HEK293 (cell line): ENCODE measurements around the gene NXN.
A peak's percentile ranks its signal among the peaks of the same experiment; 100 is the strongest.

Experiments
- FEZF1 ChIP-seq: fragments of 450-650 bp; formaldehyde crosslinking; IDR thresholded peaks from 2 replicates; pipeline ENCODE4 v1.5.1; 2016; ENCODE audit warnings: missing biosample characterization, missing genetic modification characterization
- GFI1B ChIP-seq: fragments of 450-650 bp; formaldehyde crosslinking; IDR thresholded peaks from 2 replicates; pipeline ENCODE4 v1.5.1; 2016; ENCODE audit warnings: missing biosample characterization, missing genetic modification characterization
- HOXC10 ChIP-seq: sonication (generic); formaldehyde crosslinking; IDR thresholded peaks from 2 replicates; pipeline ENCODE4 v1.8.1; 2023; ENCODE audit warnings: mild to moderate bottlenecking, missing genetic modification reagents
- OSR2 ChIP-seq: fragments of 450-650 bp; formaldehyde crosslinking; IDR thresholded peaks from 2 replicates; pipeline ENCODE4 v1.5.1; 2016; ENCODE audit warnings: missing biosample characterization, missing genetic modification characterization
- OVOL3 ChIP-seq: fragments of 450-650 bp; formaldehyde crosslinking; IDR thresholded peaks from 2 replicates; pipeline ENCODE4 v1.5.1; 2016; ENCODE audit warnings: missing biosample characterization, missing genetic modification characterization
- YY1 ChIP-seq: fragments of 450-650 bp; formaldehyde crosslinking; IDR thresholded peaks from 2 replicates; pipeline ENCODE4 v1.5.1; 2018; ENCODE audit warnings: missing biosample characterization, missing genetic modification characterization
- ZBTB1 ChIP-seq: fragments of 450-650 bp; formaldehyde crosslinking; IDR thresholded peaks from 2 replicates; pipeline ENCODE4 v1.5.1; 2016; ENCODE audit warnings: missing biosample characterization, missing genetic modification characterization
- ZBTB8A ChIP-seq: fragments of 450-650 bp; formaldehyde crosslinking; IDR thresholded peaks from 2 replicates; pipeline ENCODE4 v1.5.1; 2016; ENCODE audit warnings: missing biosample characterization, missing genetic modification characterization
- ZFP37 ChIP-seq: fragments of 450-650 bp; formaldehyde crosslinking; IDR thresholded peaks from 2 replicates; pipeline ENCODE4 v1.5.1; 2016; ENCODE audit warnings: missing biosample characterization, missing genetic modification characterization
- ZNF114 ChIP-seq: fragments of 450-650 bp; formaldehyde crosslinking; IDR thresholded peaks from 2 replicates; pipeline ENCODE4 v1.5.0; 2017; ENCODE audit warnings: missing biosample characterization, missing genetic modification characterization
- ZNF274 ChIP-seq, 2 experiments: fragments of 200-500 bp in 1 of 2; fragments of 450-650 bp in 1 of 2; sonication (Bioruptor generic) in 1 of 2; formaldehyde crosslinking in 1 of 2; IDR thresholded peaks; 2 replicates each; pipeline versions ENCODE4 v1.5.1 to v1.6.1; 2014 to 2016; ENCODE audit warnings: borderline replicate concordance in 1 of 2, inconsistent platforms in 1 of 2, low read length in 1 of 2, missing biosample characterization in 1 of 2, missing genetic modification characterization in 1 of 2
- ZNF391 ChIP-seq: fragments of 450-650 bp; formaldehyde crosslinking; IDR thresholded peaks from 2 replicates; pipeline ENCODE4 v1.5.1; 2016; ENCODE audit warnings: low read depth, missing biosample characterization, missing genetic modification characterization, borderline replicate concordance
- ZNF433 ChIP-seq: fragments of 450-650 bp; formaldehyde crosslinking; IDR thresholded peaks from 2 replicates; pipeline ENCODE4 v1.5.1; 2016; ENCODE audit warnings: missing biosample characterization, missing genetic modification characterization, low read depth
- ZNF473 ChIP-seq: fragments of 450-650 bp; formaldehyde crosslinking; IDR thresholded peaks from 2 replicates; pipeline ENCODE4 v1.5.1; 2017; ENCODE audit warnings: missing biosample characterization, missing genetic modification characterization
- ZNF529 ChIP-seq: fragments of 450-650 bp; formaldehyde crosslinking; IDR thresholded peaks from 2 replicates; pipeline ENCODE4 v1.5.1; 2017; ENCODE audit warnings: missing genetic modification characterization, missing biosample characterization; ENCODE audit not compliant: insufficient replicate concordance
- ZNF561 ChIP-seq: fragments of 450-650 bp; IDR thresholded peaks from 2 replicates; pipeline ENCODE4 v1.5.1; 2018; ENCODE audit warnings: missing biosample characterization, missing genetic modification characterization, borderline replicate concordance
- ZNF610 ChIP-seq: fragments of 450-650 bp; formaldehyde crosslinking; IDR thresholded peaks from 2 replicates; pipeline ENCODE4 v1.5.1; 2016; ENCODE audit warnings: missing biosample characterization, missing genetic modification characterization, borderline replicate concordance
- ZNF768 ChIP-seq: fragments of 450-650 bp; formaldehyde crosslinking; IDR thresholded peaks from 2 replicates; pipeline ENCODE4 v1.5.1; 2018; ENCODE audit warnings: missing biosample characterization, mild to moderate bottlenecking, missing genetic modification characterization
- TF ChIP-seq, protein P1 (sequence below): fragments of 450-650 bp; formaldehyde crosslinking; IDR thresholded peaks from 2 replicates; pipeline ENCODE4 v1.5.1; 2016; ENCODE audit warnings: missing biosample characterization, missing genetic modification characterization
- TF ChIP-seq, protein P2 (sequence below): fragments of 450-650 bp; formaldehyde crosslinking; IDR thresholded peaks from 2 replicates; pipeline ENCODE4 v1.5.1; 2016; ENCODE audit warnings: missing biosample characterization, missing genetic modification characterization
- TF ChIP-seq, protein P3 (sequence below): fragments of 450-650 bp; formaldehyde crosslinking; IDR thresholded peaks from 2 replicates; pipeline ENCODE4 v1.5.1; 2016; ENCODE audit warnings: missing biosample characterization, missing genetic modification characterization
- TF ChIP-seq, protein P4 (sequence below): fragments of 450-650 bp; formaldehyde crosslinking; IDR thresholded peaks from 2 replicates; pipeline ENCODE4 v1.5.1; 2016; ENCODE audit warnings: missing biosample characterization, missing genetic modification characterization, borderline replicate concordance
- TF ChIP-seq, protein P5 (sequence below): fragments of 450-650 bp; formaldehyde crosslinking; IDR thresholded peaks from 2 replicates; pipeline ENCODE4 v1.5.1; 2017; ENCODE audit warnings: missing biosample characterization, missing genetic modification characterization

NXN gene

DNA sequence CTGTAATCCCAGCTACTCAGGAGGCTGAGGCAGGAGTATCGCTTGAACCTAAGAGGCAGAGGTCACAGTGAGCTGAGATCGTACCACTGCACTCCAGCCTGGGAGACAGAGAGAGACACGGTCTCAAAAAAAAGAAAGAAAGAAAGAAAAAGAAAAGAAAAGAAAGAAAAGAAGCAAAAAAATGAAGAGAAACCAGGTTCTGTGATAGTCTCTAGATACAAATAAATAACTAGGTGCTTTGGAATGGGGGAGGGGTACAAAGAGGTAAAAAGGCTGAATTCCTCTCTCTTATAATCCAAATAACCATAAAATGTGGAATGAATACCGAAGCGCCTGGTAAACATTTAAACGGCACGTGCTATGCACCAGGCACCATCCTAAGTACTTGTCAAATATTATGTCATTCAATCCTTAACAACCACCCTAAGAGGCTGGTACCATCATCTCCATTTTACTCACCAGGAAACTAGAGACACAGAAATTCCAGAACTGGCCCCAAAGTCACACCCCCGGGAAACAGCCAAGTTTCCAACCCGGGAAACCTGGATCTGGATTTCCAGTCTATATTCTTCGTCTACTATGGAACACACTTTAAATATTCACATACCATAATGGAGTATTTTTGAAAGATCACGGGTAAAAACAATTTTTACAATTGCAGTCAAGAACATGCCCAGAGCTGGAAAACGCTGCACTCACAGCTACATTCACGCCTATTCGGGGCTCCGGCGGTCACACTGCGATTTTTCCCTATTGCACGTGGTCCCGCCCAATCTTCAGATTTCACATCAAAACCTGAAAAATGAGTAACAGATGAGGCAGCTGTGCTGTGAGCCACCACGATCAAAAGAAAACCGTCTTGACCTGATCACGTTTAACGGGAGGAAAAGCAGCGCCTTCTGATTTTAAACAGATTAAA lies 10.5 kb downstream of the NXN start (continued):
- TF ChIP-seq, protein P1, sequence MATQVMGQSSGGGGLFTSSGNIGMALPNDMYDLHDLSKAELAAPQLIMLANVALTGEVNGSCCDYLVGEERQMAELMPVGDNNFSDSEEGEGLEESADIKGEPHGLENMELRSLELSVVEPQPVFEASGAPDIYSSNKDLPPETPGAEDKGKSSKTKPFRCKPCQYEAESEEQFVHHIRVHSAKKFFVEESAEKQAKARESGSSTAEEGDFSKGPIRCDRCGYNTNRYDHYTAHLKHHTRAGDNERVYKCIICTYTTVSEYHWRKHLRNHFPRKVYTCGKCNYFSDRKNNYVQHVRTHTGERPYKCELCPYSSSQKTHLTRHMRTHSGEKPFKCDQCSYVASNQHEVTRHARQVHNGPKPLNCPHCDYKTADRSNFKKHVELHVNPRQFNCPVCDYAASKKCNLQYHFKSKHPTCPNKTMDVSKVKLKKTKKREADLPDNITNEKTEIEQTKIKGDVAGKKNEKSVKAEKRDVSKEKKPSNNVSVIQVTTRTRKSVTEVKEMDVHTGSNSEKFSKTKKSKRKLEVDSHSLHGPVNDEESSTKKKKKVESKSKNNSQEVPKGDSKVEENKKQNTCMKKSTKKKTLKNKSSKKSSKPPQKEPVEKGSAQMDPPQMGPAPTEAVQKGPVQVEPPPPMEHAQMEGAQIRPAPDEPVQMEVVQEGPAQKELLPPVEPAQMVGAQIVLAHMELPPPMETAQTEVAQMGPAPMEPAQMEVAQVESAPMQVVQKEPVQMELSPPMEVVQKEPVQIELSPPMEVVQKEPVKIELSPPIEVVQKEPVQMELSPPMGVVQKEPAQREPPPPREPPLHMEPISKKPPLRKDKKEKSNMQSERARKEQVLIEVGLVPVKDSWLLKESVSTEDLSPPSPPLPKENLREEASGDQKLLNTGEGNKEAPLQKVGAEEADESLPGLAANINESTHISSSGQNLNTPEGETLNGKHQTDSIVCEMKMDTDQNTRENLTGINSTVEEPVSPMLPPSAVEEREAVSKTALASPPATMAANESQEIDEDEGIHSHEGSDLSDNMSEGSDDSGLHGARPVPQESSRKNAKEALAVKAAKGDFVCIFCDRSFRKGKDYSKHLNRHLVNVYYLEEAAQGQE: no peak
- TF ChIP-seq ZFP37 (tag by site-specific recombination) (no peak), ZNF114 (tag by site-specific recombination) (no peak), ZNF561 (tag by site-specific recombination) (no peak), OSR2 (tag by site-specific recombination) (peak; percentile 57; the same call in 1 of the 2 replicates), ZNF473 (tag by site-specific recombination) (no peak), YY1 (no peak), HOXC10 (no peak), ZBTB8A (tag by site-specific recombination) (no peak), ZNF433 (tag by site-specific recombination) (no peak), FEZF1 (peak; percentile 61), ZNF391 (tag by site-specific recombination) (no peak), ZNF610 (tag by site-specific recombination) (no peak), OVOL3 (tag by site-specific recombination) (no peak), ZBTB1 (tag by site-specific recombination) (no peak), ZNF529 (no peak), GFI1B (tag by site-specific recombination) (no peak), ZNF768 (tag by site-specific recombination) (no peak), ZNF274 (IDR thresholded peaks at IDR 0.05; ENCODE audit: low read length) (no peak), ZNF274 (tag by site-specific recombination; IDR thresholded peaks at IDR 0.05; ENCODE audit: borderline replicate concordance) (no peak)
- TF ChIP-seq, protein P2, sequence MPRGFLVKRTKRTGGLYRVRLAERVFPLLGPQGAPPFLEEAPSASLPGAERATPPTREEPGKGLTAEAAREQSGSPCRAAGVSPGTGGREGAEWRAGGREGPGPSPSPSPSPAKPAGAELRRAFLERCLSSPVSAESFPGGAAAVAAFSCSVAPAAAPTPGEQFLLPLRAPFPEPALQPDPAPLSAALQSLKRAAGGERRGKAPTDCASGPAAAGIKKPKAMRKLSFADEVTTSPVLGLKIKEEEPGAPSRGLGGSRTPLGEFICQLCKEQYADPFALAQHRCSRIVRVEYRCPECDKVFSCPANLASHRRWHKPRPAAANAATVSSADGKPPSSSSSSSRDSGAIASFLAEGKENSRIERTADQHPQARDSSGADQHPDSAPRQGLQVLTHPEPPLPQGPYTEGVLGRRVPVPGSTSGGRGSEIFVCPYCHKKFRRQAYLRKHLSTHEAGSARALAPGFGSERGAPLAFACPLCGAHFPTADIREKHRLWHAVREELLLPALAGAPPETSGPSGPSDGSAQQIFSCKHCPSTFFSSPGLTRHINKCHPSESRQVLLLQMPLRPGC (tag by site-specific recombination): peak; percentile 79; the same call in 1 of the 2 replicates
- TF ChIP-seq, protein P3, sequence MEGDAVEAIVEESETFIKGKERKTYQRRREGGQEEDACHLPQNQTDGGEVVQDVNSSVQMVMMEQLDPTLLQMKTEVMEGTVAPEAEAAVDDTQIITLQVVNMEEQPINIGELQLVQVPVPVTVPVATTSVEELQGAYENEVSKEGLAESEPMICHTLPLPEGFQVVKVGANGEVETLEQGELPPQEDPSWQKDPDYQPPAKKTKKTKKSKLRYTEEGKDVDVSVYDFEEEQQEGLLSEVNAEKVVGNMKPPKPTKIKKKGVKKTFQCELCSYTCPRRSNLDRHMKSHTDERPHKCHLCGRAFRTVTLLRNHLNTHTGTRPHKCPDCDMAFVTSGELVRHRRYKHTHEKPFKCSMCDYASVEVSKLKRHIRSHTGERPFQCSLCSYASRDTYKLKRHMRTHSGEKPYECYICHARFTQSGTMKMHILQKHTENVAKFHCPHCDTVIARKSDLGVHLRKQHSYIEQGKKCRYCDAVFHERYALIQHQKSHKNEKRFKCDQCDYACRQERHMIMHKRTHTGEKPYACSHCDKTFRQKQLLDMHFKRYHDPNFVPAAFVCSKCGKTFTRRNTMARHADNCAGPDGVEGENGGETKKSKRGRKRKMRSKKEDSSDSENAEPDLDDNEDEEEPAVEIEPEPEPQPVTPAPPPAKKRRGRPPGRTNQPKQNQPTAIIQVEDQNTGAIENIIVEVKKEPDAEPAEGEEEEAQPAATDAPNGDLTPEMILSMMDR (tag by site-specific recombination): no peak
- TF ChIP-seq, protein P4, sequence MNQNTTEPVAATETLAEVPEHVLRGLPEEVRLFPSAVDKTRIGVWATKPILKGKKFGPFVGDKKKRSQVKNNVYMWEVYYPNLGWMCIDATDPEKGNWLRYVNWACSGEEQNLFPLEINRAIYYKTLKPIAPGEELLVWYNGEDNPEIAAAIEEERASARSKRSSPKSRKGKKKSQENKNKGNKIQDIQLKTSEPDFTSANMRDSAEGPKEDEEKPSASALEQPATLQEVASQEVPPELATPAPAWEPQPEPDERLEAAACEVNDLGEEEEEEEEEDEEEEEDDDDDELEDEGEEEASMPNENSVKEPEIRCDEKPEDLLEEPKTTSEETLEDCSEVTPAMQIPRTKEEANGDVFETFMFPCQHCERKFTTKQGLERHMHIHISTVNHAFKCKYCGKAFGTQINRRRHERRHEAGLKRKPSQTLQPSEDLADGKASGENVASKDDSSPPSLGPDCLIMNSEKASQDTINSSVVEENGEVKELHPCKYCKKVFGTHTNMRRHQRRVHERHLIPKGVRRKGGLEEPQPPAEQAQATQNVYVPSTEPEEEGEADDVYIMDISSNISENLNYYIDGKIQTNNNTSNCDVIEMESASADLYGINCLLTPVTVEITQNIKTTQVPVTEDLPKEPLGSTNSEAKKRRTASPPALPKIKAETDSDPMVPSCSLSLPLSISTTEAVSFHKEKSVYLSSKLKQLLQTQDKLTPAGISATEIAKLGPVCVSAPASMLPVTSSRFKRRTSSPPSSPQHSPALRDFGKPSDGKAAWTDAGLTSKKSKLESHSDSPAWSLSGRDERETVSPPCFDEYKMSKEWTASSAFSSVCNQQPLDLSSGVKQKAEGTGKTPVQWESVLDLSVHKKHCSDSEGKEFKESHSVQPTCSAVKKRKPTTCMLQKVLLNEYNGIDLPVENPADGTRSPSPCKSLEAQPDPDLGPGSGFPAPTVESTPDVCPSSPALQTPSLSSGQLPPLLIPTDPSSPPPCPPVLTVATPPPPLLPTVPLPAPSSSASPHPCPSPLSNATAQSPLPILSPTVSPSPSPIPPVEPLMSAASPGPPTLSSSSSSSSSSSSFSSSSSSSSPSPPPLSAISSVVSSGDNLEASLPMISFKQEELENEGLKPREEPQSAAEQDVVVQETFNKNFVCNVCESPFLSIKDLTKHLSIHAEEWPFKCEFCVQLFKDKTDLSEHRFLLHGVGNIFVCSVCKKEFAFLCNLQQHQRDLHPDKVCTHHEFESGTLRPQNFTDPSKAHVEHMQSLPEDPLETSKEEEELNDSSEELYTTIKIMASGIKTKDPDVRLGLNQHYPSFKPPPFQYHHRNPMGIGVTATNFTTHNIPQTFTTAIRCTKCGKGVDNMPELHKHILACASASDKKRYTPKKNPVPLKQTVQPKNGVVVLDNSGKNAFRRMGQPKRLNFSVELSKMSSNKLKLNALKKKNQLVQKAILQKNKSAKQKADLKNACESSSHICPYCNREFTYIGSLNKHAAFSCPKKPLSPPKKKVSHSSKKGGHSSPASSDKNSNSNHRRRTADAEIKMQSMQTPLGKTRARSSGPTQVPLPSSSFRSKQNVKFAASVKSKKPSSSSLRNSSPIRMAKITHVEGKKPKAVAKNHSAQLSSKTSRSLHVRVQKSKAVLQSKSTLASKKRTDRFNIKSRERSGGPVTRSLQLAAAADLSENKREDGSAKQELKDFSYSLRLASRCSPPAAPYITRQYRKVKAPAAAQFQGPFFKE (tag by site-specific recombination): no peak
- TF ChIP-seq, protein P5, sequence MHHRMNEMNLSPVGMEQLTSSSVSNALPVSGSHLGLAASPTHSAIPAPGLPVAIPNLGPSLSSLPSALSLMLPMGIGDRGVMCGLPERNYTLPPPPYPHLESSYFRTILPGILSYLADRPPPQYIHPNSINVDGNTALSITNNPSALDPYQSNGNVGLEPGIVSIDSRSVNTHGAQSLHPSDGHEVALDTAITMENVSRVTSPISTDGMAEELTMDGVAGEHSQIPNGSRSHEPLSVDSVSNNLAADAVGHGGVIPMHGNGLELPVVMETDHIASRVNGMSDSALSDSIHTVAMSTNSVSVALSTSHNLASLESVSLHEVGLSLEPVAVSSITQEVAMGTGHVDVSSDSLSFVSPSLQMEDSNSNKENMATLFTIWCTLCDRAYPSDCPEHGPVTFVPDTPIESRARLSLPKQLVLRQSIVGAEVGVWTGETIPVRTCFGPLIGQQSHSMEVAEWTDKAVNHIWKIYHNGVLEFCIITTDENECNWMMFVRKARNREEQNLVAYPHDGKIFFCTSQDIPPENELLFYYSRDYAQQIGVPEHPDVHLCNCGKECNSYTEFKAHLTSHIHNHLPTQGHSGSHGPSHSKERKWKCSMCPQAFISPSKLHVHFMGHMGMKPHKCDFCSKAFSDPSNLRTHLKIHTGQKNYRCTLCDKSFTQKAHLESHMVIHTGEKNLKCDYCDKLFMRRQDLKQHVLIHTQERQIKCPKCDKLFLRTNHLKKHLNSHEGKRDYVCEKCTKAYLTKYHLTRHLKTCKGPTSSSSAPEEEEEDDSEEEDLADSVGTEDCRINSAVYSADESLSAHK (tag by site-specific recombination): peak; percentile 52; the same call in 1 of the 2 replicates
